Measurements from ENCODE around the gene C11orf54.

DNA sequence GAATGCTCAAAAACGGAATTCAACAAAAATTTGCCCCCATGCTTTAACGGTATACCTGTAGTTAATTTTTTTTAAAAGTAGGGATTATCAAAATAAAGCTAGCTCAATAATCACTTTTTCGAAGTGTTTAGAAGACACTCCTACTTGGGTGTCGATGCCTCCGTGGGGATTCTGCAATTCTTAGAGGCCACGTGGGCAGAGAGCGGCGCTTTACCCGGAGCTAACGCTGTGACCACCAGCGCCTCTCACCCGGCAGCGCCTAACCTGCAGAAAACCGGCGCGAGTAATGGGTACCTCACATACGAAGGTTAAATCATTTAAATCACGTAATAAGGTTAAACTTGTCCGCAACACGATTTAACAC is 760 bp upstream of the C11orf54 start:
- TF ChIP-seq, protein P1, sequence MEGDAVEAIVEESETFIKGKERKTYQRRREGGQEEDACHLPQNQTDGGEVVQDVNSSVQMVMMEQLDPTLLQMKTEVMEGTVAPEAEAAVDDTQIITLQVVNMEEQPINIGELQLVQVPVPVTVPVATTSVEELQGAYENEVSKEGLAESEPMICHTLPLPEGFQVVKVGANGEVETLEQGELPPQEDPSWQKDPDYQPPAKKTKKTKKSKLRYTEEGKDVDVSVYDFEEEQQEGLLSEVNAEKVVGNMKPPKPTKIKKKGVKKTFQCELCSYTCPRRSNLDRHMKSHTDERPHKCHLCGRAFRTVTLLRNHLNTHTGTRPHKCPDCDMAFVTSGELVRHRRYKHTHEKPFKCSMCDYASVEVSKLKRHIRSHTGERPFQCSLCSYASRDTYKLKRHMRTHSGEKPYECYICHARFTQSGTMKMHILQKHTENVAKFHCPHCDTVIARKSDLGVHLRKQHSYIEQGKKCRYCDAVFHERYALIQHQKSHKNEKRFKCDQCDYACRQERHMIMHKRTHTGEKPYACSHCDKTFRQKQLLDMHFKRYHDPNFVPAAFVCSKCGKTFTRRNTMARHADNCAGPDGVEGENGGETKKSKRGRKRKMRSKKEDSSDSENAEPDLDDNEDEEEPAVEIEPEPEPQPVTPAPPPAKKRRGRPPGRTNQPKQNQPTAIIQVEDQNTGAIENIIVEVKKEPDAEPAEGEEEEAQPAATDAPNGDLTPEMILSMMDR (IDR thresholded peaks at IDR 0.05): no peak
- TF ChIP-seq POLR2A (IDR thresholded peaks at IDR 0.05) (no peak), POLR2AphosphoS5 (IDR thresholded peaks at IDR 0.05) (no peak)

All from prostate gland (tissue), 2 donors.